GM19397 (cell line): ENCODE measurements around the gene GLA.
A peak's percentile ranks its signal among the peaks of the same experiment; 100 is the strongest.

ENCODE experiments used
- ATAC-seq: cut with Tn5 transposase; IDR thresholded peaks from one replicate; pipeline ENCODE4 v1.9.1; 2021; ENCODE audit warnings: mild to moderate bottlenecking, moderate library complexity; ENCODE audit not compliant: unreplicated experiment

The GLA gene

DNA sequence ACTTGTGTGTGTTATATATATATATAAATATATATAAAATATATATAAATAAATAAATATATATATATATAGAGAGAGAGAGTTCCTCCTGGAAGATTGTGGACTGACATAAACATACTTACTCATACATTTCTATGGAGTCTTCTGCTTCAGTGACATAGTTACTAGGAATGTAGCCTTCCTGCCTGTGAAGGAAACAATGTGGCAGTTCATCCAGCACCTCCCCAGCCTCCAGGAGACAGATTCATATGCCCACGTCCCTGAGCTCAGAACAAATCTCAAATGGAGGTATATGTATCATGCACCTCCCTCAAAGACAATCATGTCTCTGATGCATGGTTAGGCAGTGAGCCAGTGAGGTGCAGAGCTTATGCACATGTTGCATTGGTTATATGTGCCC is 47.8 kb downstream of the GLA start:
- ATAC-seq, result no peak

DNA sequence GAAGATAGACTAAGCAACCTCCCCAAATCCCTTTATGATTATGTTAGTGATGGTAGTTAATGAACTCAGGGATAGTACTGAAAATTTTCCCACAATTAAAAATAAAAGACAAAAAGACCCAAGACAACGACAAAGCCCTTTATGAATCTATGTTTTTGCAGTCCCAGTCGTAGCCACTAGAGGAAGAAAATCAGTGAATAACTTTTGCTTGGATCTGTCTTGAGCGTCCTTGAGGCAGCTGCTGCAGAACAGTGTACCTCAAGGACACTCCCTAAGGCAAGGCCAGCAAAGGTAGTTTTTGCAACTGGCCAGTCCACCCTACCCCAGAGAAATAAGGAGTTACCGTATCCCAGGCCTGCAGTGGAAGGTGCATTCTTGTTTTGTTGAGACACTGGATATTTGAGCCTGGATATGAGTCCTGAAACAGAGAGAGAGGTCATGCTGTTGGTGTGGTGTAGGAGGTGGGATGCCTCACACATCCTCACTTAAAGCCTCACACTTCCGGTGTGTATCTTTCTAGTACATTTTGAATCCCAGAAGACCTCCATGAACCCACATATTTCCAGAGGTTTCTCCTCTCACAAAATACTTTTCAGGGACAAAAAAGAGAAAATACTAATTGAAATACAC is 50.4 kb downstream of the GLA start:
- no peak for ATAC-seq

DNA sequence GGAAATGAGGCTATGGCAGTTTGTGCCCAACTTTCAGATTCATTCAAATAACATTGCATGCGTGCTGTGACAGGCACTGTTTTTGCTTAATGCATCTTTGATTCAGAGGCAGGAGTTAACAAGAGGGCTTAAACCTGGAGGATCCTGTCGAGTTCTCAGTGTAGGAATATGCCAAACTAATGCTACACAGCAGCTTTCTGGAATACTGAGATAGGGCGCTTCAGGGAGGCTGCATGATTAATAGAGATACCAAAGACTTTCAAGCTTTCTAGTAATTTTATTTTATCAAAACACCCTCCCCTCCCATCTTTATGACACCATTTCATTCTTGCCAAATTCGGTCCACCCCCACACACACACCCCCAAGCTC is 58.5 kb downstream of the GLA start:
- ATAC-seq, result no peak

DNA sequence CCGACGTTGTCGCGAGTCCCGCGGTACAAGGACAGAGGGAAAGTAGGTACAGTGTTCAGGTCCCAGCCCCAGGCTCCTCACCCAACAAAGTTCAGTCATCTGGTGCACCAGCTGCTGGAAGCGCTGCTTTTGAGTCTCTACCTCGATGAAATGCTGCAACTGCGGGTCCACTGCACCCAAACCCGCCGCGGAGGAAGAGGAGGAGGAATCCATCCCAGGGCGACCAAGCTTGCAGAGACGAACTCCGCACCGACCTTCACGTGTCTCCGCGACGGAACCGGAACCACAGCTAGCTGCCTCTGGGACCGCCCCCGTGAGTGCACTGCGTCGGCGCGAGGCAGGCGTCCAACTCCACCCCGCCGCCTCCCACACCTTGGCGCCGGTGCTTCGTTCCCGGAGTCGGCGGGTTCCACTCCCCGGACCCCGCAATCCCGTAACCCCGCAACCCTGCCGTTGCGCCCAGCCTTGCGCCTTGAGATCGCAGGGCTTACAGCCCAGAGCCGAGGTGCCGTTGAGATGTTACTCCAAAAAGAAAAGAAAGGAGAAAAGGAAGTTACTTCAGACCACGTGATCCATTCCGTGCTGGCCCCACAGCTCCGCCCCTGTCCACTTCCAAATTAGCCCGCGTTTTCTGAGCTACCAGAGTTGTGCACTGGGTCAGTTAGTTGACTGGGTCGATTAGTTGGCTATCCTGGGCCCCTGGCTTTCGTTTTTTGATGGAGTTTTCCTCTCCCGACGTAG is 59.1 kb downstream of the GLA start, which contains the start of gene TIMM8A:
TIMM8A (minus strand) TSS at position 291 of the 741 bp plus-strand sequence; CDS start at position 213, 78 bp downstream.
- ATAC-seq, result peak; percentile 99

DNA sequence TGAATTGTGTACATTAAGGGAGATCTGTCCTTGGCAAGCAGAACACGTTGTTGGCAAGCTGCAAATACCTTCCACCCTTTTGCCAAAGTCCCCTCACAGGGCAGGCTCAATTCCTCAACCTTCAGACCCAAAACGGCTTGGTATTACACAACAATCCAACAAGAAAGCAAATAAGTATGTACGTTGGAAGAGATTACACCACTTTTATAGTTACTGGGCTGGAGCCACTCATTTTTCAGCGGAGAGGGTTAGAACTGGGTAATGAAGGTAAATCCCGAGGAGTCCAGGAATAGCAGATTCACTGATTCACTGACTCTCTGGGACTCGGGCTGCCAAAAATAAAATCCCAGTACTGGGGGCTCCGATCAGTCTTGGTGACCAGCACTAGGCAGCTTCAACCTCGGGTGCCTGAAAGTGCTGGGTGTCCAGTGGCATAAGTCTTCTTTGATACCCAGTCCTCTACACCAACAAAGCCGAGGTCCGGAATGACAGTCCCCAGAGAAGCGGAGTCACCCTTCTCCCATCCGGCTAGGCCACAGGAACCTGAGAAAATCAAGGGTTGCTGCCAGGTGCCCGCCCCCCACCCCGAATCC is 59.8 kb downstream of the GLA start:
- ATAC-seq, result peak; percentile 11
